Hematopoietic multipotent progenitor cell treated with erythropoietin and hydrocortisone succinate and interleukin-3 and kit ligand, for 4 days (in vitro differentiated cells): ENCODE data around the gene DHX34.
"Not testable (repeated sequence)": the region's sequence is repeated elsewhere in the genome, so short reads cannot be mapped to it uniquely, and the experiment has no call there.

Source experiments
- DNase-seq: peaks from one replicate; pipeline ENCODE4 v3.0.0-alpha.2; 2015

Gene DHX34

DNA sequence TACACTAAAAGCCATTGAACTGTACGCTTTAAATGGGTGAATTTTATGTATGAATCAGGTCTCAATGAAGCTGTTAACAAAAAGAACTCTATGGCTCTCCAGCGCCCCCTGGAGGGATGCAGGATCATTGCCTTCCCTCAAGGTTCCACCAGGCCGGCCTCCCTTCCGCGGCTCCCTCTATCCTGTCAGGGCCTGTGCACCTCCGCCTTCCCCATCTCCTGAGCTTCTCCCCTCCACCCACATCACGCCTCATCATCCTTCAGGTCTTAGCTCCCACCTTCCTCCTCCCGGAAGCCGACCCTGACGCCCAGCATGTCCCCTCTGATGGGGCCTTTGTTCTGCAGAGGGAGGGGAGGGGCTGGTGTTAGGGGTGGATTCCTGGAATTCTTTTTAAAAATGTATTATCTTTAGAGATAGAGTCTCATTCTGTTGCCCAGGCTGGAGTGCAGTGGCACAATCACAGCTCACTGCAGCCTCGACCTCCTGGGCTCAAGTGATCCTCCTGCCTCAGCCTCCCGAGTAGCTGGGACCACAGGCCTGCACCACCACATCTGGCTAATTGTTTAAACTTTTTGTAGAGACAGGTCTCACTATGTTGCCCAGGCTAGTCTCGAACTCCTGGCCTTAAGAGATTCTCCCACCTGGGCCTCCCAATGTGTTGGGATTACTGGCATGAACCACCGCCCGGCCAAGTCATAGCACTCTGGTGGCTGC lies 42.6 kb downstream of the DHX34 start:
- DNase-seq: peak; percentile 90

GRCh38 chr19:47398707-47399597 lies 49.8 kb downstream of the DHX34 start:
- DNase-seq: no peak

DNA sequence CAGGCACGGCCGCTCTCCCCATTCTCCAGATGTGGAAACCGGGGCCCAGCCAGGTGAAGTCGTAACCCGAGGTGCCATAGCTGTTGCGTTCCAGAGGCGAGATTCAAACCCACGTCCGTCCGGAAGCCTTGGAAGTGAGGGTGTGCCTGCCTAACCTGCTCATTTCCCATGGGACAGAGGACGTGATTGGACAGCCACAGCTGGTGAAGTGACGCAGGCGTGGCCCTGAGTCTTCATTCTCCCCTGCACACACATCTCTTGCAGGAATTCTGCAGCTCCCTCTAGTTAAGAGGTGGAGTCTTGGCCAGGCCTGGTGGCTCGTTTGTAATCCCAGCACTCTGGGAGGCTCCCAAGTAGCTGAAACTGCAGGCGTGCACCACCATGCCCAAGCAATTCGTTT lies 53.4 kb downstream of the DHX34 start:
- DNase-seq: no peak

GRCh38 chr19:47404334-47405196 lies 55.5 kb downstream of the DHX34 start:
- DNase-seq: no peak

DNA sequence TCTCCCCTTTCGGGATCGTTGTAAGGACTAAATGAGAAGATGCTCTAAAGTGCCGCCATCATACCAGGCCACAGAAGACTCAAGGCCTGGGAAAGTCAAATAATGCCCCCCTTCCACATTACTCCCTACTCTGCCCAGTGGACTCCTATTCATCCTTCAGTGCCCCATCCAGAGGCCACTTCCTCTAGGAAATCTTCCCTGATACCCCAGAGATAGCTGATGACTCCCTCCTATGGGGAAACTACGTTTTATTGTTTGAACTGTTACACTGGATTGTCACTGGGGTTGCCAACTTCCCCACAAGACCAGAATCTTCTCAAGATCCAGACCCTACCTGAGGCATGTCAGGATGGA lies 56.1 kb downstream of the DHX34 start:
- DNase-seq: no peak

GRCh38 chr19:47405854-47406417 lies 56.8 kb downstream of the DHX34 start:
- DNase-seq: no peak

DNA sequence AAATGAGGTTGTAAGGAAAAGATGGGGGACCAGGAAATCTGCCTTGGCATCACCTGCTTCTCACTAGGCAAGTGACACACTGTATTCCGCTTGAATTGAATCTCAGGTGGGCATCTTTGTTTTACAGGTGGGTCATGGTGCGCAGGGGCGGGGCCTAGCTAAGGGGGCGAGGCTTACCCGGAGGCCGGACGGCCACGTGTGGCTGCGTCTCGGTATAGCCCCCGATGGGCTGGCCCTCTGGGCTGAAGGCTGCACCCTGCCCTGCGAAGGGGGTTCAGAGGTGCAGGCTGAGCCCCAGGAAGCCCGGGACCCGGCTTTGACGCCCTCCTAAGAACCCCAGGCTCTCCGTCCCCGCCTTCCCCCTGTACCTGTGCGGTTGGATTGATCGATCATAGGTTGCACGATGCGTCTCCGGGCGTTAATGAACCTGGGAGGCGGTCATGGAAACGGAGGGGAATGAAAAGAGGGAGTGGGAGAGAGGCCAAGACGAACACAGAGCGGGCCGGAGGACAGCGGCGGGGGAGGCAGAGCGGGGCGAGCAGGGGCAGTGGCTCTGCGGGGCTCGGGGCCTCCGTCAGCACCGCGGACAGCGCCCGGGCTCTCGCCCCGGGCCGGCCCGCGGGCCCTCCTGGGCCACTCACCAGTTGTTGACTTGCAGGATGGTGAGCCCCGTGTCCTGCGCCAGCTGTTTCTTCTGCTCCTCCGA lies 57.7 kb downstream of the DHX34 start:
- peak; percentile 67 for DNase-seq

- no peak for DNase-seq
Measured at GRCh38 chr19:47407417-47407774, 58.3 kb downstream of the DHX34 start.

DNA sequence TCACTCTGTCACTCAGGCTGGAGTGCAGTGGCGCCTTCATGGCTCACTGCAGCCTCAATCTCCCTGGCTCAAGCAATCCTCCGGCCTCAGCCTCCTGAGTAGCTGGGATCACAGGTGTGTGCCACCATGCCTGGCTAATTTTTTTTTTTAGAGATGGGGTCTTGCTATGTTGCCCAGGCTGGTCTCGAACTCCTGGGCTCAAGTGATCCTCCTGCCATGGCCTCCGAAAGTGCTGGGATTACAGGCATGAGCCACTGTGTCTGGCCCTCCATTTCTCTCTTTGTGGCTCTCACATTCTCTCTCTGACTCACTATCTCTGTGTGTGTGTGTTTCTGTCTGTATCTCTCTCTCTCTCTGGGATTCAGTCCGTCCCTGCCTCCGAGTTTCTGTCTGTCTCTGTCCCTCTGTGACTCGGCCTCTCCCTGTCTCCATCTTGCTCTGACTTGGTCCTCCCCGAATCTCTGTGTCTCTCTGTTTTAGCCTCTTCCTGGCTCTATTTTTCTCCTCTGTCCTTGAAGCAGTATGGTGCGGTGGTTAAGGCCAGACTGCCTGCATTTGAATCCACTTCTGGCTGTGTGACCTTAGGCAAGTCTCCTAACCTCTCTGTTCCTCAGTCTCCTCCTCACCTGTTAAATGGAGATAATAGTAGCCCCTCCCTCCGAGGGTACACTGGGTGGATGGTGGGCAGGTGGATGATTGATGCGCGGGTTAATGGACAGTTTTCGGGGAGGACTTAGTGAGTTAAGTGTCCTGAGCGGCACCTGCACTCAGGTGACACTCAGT lies 59.2 kb downstream of the DHX34 start:
- no peak for DNase-seq

GRCh38 chr19:47411101-47411500 lies 62.0 kb downstream of the DHX34 start:
- DNase-seq: no peak

DNA sequence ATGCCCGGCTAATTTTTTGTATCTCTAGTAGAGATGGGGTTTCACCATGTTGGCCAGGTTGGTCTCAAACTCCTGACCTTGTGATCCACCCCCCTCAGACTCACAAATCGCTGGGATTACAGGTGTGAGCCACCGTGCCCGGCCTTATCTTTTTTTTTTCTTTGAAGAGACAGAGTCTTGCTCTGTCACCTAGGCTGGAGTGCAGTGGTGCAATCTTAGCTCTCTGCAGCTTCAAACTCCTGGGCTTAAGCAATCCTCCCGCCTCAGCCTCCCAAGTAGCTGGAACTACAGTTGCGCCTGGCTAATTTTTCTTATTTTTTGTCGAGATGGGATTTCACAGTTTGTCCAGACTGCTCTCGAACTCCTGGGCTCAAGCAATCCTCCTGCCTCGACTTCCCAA lies 62.6 kb downstream of the DHX34 start:
- not testable (repeated sequence) for DNase-seq

DNA sequence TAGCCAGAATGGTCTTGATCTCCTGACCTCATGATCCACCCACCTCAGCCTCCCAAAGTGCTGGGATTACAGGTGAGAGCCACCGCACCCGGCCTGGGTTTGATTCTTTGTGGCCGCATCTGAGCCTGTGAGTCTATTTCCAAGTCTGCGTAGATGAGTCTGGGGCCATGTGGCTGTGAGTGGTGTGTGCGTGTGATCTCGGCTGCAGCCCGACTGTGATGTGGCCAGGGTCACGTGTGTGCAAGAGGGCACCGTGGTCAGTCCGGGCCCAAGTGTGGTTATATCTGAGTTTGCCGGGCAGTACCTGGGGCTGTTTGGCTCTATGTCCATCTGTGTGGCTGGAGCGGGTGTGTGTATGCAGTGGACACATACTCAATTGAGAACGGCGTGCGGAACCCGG lies 64.8 kb downstream of the DHX34 start:
- no peak for DNase-seq

GRCh38 chr19:47414469-47414868 lies 65.4 kb downstream of the DHX34 start:
- peak; percentile 49 for DNase-seq

GRCh38 chr19:47415953-47416642 lies 67.0 kb downstream of the DHX34 start:
- no peak for DNase-seq

GRCh38 chr19:47416643-47416985 lies 67.5 kb downstream of the DHX34 start:
- no peak for DNase-seq

DNA sequence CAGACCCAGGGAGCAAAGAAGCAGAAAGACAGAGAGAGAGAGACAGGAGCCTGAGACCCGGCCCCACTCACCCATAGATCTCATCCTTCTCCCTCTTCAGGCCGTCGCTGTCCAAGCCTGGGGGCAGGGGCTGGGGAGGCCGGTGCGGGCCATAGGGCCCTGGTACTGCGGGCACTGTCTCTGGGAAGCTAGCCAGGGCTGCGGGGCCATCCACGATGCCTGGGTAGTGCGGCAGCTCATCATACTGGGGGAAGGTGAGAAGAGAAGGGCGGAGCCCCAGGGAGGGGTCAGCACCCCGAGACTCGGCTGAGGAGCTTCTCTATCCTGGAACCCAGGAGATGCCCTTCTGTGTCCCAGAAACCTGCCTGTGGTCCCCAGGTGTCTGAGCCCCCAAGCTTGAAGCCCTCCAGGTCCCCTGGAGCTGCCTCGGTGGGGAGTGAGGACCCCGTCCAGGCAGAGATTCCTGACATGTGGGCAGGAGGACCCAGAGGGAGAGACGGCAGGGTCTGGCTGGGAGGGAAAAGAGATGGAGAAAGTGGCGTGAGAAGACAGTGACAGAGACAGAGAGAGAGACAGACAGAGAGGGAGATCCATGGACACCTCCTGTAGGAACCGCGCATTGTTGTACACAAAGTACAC lies 68.1 kb downstream of the DHX34 start:
- no peak for DNase-seq

DNA sequence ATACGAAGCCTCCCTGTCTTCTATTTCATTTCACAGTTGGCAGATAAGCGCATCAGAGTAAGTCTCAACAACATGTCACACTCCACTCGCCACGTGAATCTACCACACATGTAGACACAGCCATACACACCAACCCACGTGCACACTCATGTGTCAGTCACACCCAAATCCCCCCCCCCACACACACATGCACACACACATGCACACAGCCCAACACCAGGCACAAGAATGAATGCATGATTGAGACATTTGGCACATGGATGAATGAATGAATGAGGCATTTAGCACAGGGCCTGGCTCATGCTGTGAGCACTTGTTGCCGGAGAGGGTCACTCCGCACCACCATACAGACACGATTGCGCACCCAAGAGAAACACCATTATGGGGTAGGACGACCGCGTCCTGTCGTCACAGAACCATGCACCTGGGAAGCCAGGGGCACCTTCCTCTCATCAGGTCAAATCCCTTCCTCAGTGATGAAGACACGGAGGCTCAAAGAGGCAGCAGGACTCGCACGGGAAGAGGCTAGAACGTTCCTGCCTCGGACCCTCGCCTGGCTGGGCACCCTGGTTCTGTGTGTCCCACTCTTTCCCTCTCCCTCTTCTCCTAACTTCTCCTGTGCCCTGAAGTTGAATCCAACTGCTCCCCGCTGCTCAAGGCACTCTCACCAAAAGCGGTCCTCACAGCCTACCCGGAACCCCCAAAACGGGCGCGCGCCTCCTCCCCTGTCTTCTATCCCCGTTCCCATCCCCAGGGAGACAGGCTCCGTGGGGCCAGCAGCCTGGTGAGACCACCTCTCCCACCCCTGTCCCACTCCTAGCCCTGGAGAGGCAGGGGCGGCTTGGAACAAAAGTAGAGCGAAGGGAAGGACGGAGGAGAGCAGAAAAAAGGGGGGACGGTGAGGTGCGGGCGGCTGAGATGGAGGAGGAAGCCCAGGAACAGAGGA lies 68.9 kb downstream of the DHX34 start:
- DNase-seq: no peak

GRCh38 chr19:47418692-47419029 lies 69.5 kb downstream of the DHX34 start:
- DNase-seq: no peak

- no peak for DNase-seq
Measured at GRCh38 chr19:47419030-47419783, 70.1 kb downstream of the DHX34 start, which contains the start of gene MEIS3. Gene MEIS3 (minus strand): TSS chr19:47419527. CDS start chr19:47419081, 446 bp downstream.
